ENCODE data around the gene ZNFX1. TPM values are rescaled to one million over a fixed set of nuclear protein-coding genes. Genes with fewer than 3 reads are reported as not detected.

ZNFX1 gene
- total RNA-seq, 1 donor from 2014 or later: 6.9 TPM

- DNase-seq (ENCODE audit: low spot score): no peak
- Histone ChIP-seq H3K4me1 (no peaks in the 10 kb centered on the region), H3K9ac (no peak overlapping the region), H3K79me2 (ENCODE audit: low read depth) (no peaks in the 10 kb centered on the region), H2AFZ (replicated peaks) (no peak overlapping the region), H3K4me2 (no peak overlapping the region), H3F3A (ENCODE audit: low read depth) (no peaks in the 10 kb centered on the region), H3K27me3 (no peaks in the 10 kb centered on the region), H3K27ac (no peak overlapping the region), H3K9me3 (ENCODE audit: low read depth) (no peaks in the 10 kb centered on the region), H3K36me3 (no peaks in the 10 kb centered on the region), H4K20me1 (ENCODE audit: low read depth) (no peaks in the 10 kb centered on the region), H3K4me3 (no peak overlapping the region)
- TF ChIP-seq CTCF (IDR thresholded peaks at IDR 0.05) (no peak), EZH2 (IDR thresholded peaks at IDR 0.05) (no peak)
- Mint-ChIP-seq H3K4me1 (no peaks in the 10 kb centered on the region), H3K27ac (no peak overlapping the region), H3K36me3 (no peaks in the 10 kb centered on the region), H3K4me3 (no peak overlapping the region), H3K27me3 (ENCODE audit: insufficient read depth, low read depth) (peaks cover 5% of the 10 kb centered on the region), H3K9me3 (peaks cover 8% of the 10 kb centered on the region)
These were observed 67.1 kb downstream of the ZNFX1 start for GRCh38 chr20:49210757-49211110.

- Histone ChIP-seq H3K4me3 (no peak overlapping the region), H3K9me3 (ENCODE audit: low read depth) (no peaks in the 10 kb centered on the region), H3F3A (ENCODE audit: low read depth) (no peaks in the 10 kb centered on the region), H3K9ac (no peak overlapping the region), H3K4me2 (no peak overlapping the region), H3K27ac (no peak overlapping the region), H3K27me3 (no peaks in the 10 kb centered on the region), H3K4me1 (no peaks in the 10 kb centered on the region), H3K36me3 (no peaks in the 10 kb centered on the region), H3K79me2 (ENCODE audit: low read depth) (no peaks in the 10 kb centered on the region), H4K20me1 (ENCODE audit: low read depth) (no peaks in the 10 kb centered on the region), H2AFZ (replicated peaks) (no peak overlapping the region)
- no peaks in the 10 kb centered on the region for H3K36me3 Mint-ChIP-seq
- no peak for TF ChIP-seq CTCF (IDR thresholded peaks at IDR 0.05)
- TF ChIP-seq EZH2phosphoT487 (IDR thresholded peaks at IDR 0.05): no peak
- TF ChIP-seq EZH2 (IDR thresholded peaks at IDR 0.05): no peak
- no peak overlapping the region for H3K4me3 Mint-ChIP-seq
- DNase-seq (ENCODE audit: low spot score): no peak
- H3K9me3 Mint-ChIP-seq: peaks cover 8% of the 10 kb centered on the region
- H3K27ac Mint-ChIP-seq: no peak overlapping the region
- H3K27me3 Mint-ChIP-seq (ENCODE audit: insufficient read depth, low read depth): peaks cover 5% of the 10 kb centered on the region
- H3K4me1 Mint-ChIP-seq: no peaks in the 10 kb centered on the region
These were observed 67.6 kb downstream of the ZNFX1 start for GRCh38 chr20:49210101-49210756.

GRCh38 chr20:49207076-49207475, 70.8 kb downstream of the ZNFX1 start:
- Mint-ChIP-seq H3K4me1 (no peaks in the 10 kb centered on the region), H3K27me3 (ENCODE audit: insufficient read depth, low read depth) (peaks cover 6% of the 10 kb centered on the region), H3K27ac (no peak overlapping the region), H3K9me3 (peaks cover 8% of the 10 kb centered on the region), H3K4me3 (no peak overlapping the region), H3K36me3 (no peaks in the 10 kb centered on the region)
- H3K4me3 ChIP-seq: no peak overlapping the region
- no peaks in the 10 kb centered on the region for H4K20me1 ChIP-seq (ENCODE audit: low read depth)
- H3K4me1 ChIP-seq: no peaks in the 10 kb centered on the region
- TF ChIP-seq EZH2phosphoT487 (IDR thresholded peaks at IDR 0.05) (no peak), CTCF (IDR thresholded peaks at IDR 0.05) (peak; percentile 10), EZH2 (IDR thresholded peaks at IDR 0.05) (no peak)
- no peaks in the 10 kb centered on the region for H3K36me3 ChIP-seq
- H2AFZ ChIP-seq (replicated peaks): no peak overlapping the region
- H3F3A ChIP-seq (ENCODE audit: low read depth): no peaks in the 10 kb centered on the region
- no peak overlapping the region for H3K9ac ChIP-seq
- no peak for DNase-seq (ENCODE audit: low spot score)
- no peaks in the 10 kb centered on the region for H3K9me3 ChIP-seq (ENCODE audit: low read depth)
- no peaks in the 10 kb centered on the region for H3K27me3 ChIP-seq
- no peak overlapping the region for H3K4me2 ChIP-seq
- H3K27ac ChIP-seq: no peak overlapping the region
- no peaks in the 10 kb centered on the region for H3K79me2 ChIP-seq (ENCODE audit: low read depth)
